HepG2 (cell line): ENCODE measurements around the gene MYO5B. TPM values are rescaled to one million over a fixed set of nuclear protein-coding genes. Genes with fewer than 3 reads are reported as not detected.

Experiments used
- AHR ChIP-seq: IDR thresholded peaks from 2 replicates; pipeline ENCODE4 v1.6.1; 2018; ENCODE audit warnings: missing genetic modification reagents, missing compliant biosample characterization
- ARID2 ChIP-seq: sonication (generic); formaldehyde crosslinking; IDR thresholded peaks from 2 replicates; pipeline ENCODE4 v1.8.1; 2022; ENCODE audit warnings: mild to moderate bottlenecking, missing genetic modification reagents, borderline replicate concordance
- ASH2L ChIP-seq: fragments of 300-600, 200-600 bp; sonication (generic); IDR thresholded peaks from 2 replicates; pipeline ENCODE4 v1.7.0; 2017; ENCODE audit warnings: low read depth, mild to moderate bottlenecking, moderate library complexity, mixed read lengths, low read length; ENCODE audit not compliant: insufficient read length
- BRCA1 ChIP-seq: sonication (generic); formaldehyde crosslinking; IDR thresholded peaks from 2 replicates; pipeline ENCODE4 v1.4.0; 2020; ENCODE audit warnings: missing genetic modification reagents
- CCAR2 ChIP-seq: fragments of 200-400 bp; formaldehyde crosslinking; optimal IDR thresholded peaks from 2 replicates; pipeline ENCODE3; 2018; ENCODE audit warnings: low read depth, mild to moderate bottlenecking, low read length, moderate library complexity
- ELF1 ChIP-seq: sonication (generic); formaldehyde crosslinking; IDR thresholded peaks from 2 replicates; pipeline ENCODE4 v1.4.0; 2020; ENCODE audit warnings: missing genetic modification reagents
- FOSL1 ChIP-seq: sonication (generic); formaldehyde crosslinking; IDR thresholded peaks from 2 replicates; pipeline ENCODE4 v1.9.0; 2021; ENCODE audit warnings: missing genetic modification reagents, borderline replicate concordance
- FOXM1 ChIP-seq: sonication (generic); formaldehyde crosslinking; IDR thresholded peaks from 2 replicates; pipeline ENCODE4 v1.5.0; 2020; ENCODE audit warnings: missing genetic modification reagents
- HMGXB3 ChIP-seq: sonication (generic); formaldehyde crosslinking; IDR thresholded peaks from 2 replicates; pipeline ENCODE4 v1.4.0; 2020; ENCODE audit warnings: missing genetic modification reagents, borderline replicate concordance
- KDM5A ChIP-seq: fragments of 200-600 bp; sonication (generic); IDR thresholded peaks from 2 replicates; pipeline ENCODE4 v1.7.0; 2018; ENCODE audit warnings: antibody characterized with exemption, mild to moderate bottlenecking, low read length, borderline replicate concordance
- POGZ ChIP-seq: sonication (generic); formaldehyde crosslinking; IDR thresholded peaks from 2 replicates; pipeline ENCODE4 v1.4.0; 2020; ENCODE audit warnings: mild to moderate bottlenecking, missing genetic modification reagents
- PREB ChIP-seq: sonication (generic); formaldehyde crosslinking; IDR thresholded peaks from 2 replicates; pipeline ENCODE4 v1.4.0; 2020; ENCODE audit warnings: missing genetic modification reagents
- TARDBP ChIP-seq: sonication (generic); formaldehyde crosslinking; IDR thresholded peaks from 2 replicates; pipeline ENCODE4 v1.8.0; 2022; ENCODE audit warnings: mild to moderate bottlenecking, missing genetic modification reagents
- ZBTB34 ChIP-seq: sonication (generic); formaldehyde crosslinking; IDR thresholded peaks from 2 replicates; pipeline ENCODE4 v1.8.0; 2022; ENCODE audit warnings: mild to moderate bottlenecking, missing genetic modification reagents
- ZBTB44 ChIP-seq: sonication (generic); formaldehyde crosslinking; IDR thresholded peaks from 2 replicates; pipeline ENCODE4 v1.4.0; 2020; ENCODE audit warnings: missing genetic modification reagents
- ZMAT3 ChIP-seq: sonication (generic); formaldehyde crosslinking; conservative IDR thresholded peaks from 2 replicates; pipeline ENCODE4 v1.7.0; 2021; ENCODE audit warnings: missing genetic modification reagents
- ZNF331 ChIP-seq: sonication (generic); formaldehyde crosslinking; IDR thresholded peaks from 2 replicates; pipeline ENCODE4 v1.4.0; 2020; ENCODE audit warnings: missing genetic modification reagents
- ZNF431 ChIP-seq: sonication (generic); formaldehyde crosslinking; IDR thresholded peaks from 2 replicates; pipeline ENCODE4 v1.9.0; 2022; ENCODE audit warnings: missing genetic modification reagents, low read depth, mild to moderate bottlenecking, borderline replicate concordance
- ZNF501 ChIP-seq: sonication (generic); formaldehyde crosslinking; IDR thresholded peaks from 2 replicates; pipeline ENCODE4 v1.5.1; 2020; ENCODE audit warnings: mild to moderate bottlenecking, moderate library complexity, missing genetic modification reagents
- ZNF546 ChIP-seq: sonication (generic); formaldehyde crosslinking; conservative IDR thresholded peaks from 2 replicates; pipeline ENCODE4 v1.8.1; 2023; ENCODE audit warnings: mild to moderate bottlenecking, missing genetic modification reagents
- ZNF616 ChIP-seq: sonication (generic); formaldehyde crosslinking; IDR thresholded peaks from 2 replicates; pipeline ENCODE4 v1.5.0; 2020; ENCODE audit warnings: low read depth, mild to moderate bottlenecking, missing genetic modification reagents
- ZNF709 ChIP-seq: sonication (generic); formaldehyde crosslinking; IDR thresholded peaks from 2 replicates; pipeline ENCODE4 v1.5.0; 2020; ENCODE audit warnings: mild to moderate bottlenecking, missing genetic modification reagents
- ZSCAN29 ChIP-seq: sonication (generic); formaldehyde crosslinking; conservative IDR thresholded peaks from 2 replicates; pipeline ENCODE4 v1.4.0; 2020; ENCODE audit warnings: mild to moderate bottlenecking, missing genetic modification reagents
- polyA plus RNA-seq, 8 experiments: library from polyadenylated mRNA; depleted of rRNA in 3 of 8; stranded (reverse) in 7 of 8; unstranded in 1 of 8; fragments of >200 nt; fragmentation: Illumina TruSeq in 4 of 8; extraction: Trizol in 4 of 8; gene quantifications; 2 replicates each; pipeline versions ENCODE4 v1.2.1 to v1.2.3, GENCODE V29; 2011 to 2016; ENCODE audit warnings: low read depth in 4 of 8, missing spikeins in 1 of 8, mixed read lengths in 1 of 8; ENCODE audit not compliant: insufficient read depth in 1 of 8
- total RNA-seq, 5 experiments: library from RNA; depleted of rRNA; stranded (reverse); fragments of >200 nt; fragmentation: Illumina TruSeq; extraction: Trizol; gene quantifications; 2 replicates each; pipeline ENCODE4 v1.2.3, GENCODE V29; 2016; ENCODE audit warnings: low read depth in 1 of 5

The MYO5B gene
- total and polyA plus RNA-seq, 2 of the 13 experiments (the other 11 are each of a cell fraction or from before 2014, with no cell fraction given): 13.1 to 24.0 TPM

- no peak for TF ChIP-seq PREB
- TF ChIP-seq ZBTB34: no peak
- TF ChIP-seq ELF1 (CRISPR knock-in tag): no peak
- no peak for TF ChIP-seq ZNF709
- TF ChIP-seq AHR (CRISPR knock-in tag): no peak
- no peak; the same call in 1 of the 2 replicates for TF ChIP-seq ZNF331 (CRISPR knock-in tag)
- peak; percentile 68; the same call in 1 of the 2 replicates for TF ChIP-seq ZNF501
- TF ChIP-seq ZMAT3 (CRISPR knock-in tag): no peak
- TF ChIP-seq ASH2L: peak; percentile 45
- TF ChIP-seq BRCA1 (CRISPR knock-in tag): no peak
- TF ChIP-seq ZSCAN29: 0 out of 2 replicates have a peak, but pooled peaks have one; percentile 22
- TF ChIP-seq TARDBP (CRISPR knock-in tag): no peak
- TF ChIP-seq ZNF431 (CRISPR knock-in tag): no peak
- TF ChIP-seq FOXM1 (CRISPR knock-in tag): no peak
- no peak for TF ChIP-seq CCAR2
- TF ChIP-seq ZNF616 (CRISPR knock-in tag): no peak
- TF ChIP-seq HMGXB3 (CRISPR knock-in tag): no peak
- TF ChIP-seq ZBTB44: no peak
- TF ChIP-seq POGZ: no peak; the same call in 1 of the 2 replicates
- peak; percentile 47; the same call in 1 of the 2 replicates for TF ChIP-seq KDM5A
- TF ChIP-seq FOSL1 (CRISPR knock-in tag): no peak
- TF ChIP-seq ARID2 (CRISPR knock-in tag): no peak
- TF ChIP-seq ZNF546 (CRISPR knock-in tag): no peak
These were observed 382.0 kb downstream of the MYO5B start (continued) for GRCh38 chr18:49813069-49813318.
